ENCODE data around the gene KCNMB1.

Gene KCNMB1

GRCh38 chr5:170357955-170358444 lies 31.2 kb downstream of the KCNMB1 start:
- DNase-seq: no peak
- no peaks in the 10 kb centered on the region for H4K20me1 ChIP-seq (ENCODE audit: insufficient read depth, low read length)
- no peak overlapping the region for H3K4me3 ChIP-seq (ENCODE audit: low read length)
- no peak overlapping the region for H2AFZ ChIP-seq (ENCODE audit: low read length)
- H3K9me2 ChIP-seq (replicated peaks; ENCODE audit: insufficient read depth, low read length): no peaks in the 10 kb centered on the region
- no peaks in the 10 kb centered on the region for H3K9me3 ChIP-seq (replicated peaks; ENCODE audit: insufficient read depth, low read length)
- no peaks in the 10 kb centered on the region for H3K27me3 ChIP-seq (replicated peaks; ENCODE audit: insufficient read depth, low read length)
- no peak overlapping the region for H3K4me2 ChIP-seq (ENCODE audit: low read depth, low read length)
- H3K27ac ChIP-seq (ENCODE audit: low read length): no peak overlapping the region
- H3K4me1 ChIP-seq (ENCODE audit: low read length): no peaks in the 10 kb centered on the region
- no peaks in the 10 kb centered on the region for H3F3A ChIP-seq (ENCODE audit: insufficient read depth, low read length)
- TF ChIP-seq EZH2phosphoT487 (IDR thresholded peaks at IDR 0.05; ENCODE audit: low read length): no peak
- no peak for TF ChIP-seq EZH2 (optimal IDR thresholded peaks at IDR 0.05; ENCODE audit: low read depth, low read length)
- TF ChIP-seq CTCF (IDR thresholded peaks at IDR 0.05; ENCODE audit: low read length): no peak
- no peaks in the 10 kb centered on the region for H3K79me2 ChIP-seq (ENCODE audit: low read length)
- H3K9ac ChIP-seq (ENCODE audit: low read length): no peak overlapping the region
- no peaks in the 10 kb centered on the region for H3K36me3 ChIP-seq (replicated peaks; ENCODE audit: insufficient read depth, low read length)

DNA sequence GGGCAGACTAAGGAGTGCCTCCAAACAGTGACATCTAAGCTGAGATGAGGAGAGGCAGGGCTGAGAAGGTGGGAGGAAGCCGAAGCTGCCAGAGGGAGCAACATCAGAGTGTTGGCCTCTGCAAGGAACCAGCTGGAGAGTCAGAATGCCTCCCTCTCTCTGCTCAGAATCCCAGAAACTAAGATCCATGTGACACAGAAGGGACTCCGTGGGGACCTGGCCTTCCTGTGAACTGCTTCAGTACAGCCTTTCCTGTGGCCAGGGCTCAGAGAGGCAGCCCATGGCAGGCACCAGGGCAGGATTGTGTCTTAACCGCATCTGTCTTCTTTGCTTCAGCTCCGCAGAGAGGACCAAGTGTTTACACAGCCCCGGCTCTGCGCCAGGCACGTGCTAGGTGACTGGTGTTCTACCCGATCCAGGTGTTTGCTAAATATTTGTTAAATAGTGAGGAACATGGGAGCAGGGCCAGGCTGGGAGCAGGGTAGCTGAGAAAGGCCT lies 33.5 kb downstream of the KCNMB1 start:
- Histone ChIP-seq H3K4me3 (ENCODE audit: low read length) (no peak overlapping the region), H3K27me3 (replicated peaks; ENCODE audit: insufficient read depth, low read length) (no peaks in the 10 kb centered on the region), H3F3A (ENCODE audit: insufficient read depth, low read length) (no peaks in the 10 kb centered on the region), H3K4me2 (ENCODE audit: low read depth, low read length) (no peak overlapping the region), H3K9ac (ENCODE audit: low read length) (no peak overlapping the region), H3K79me2 (ENCODE audit: low read length) (no peaks in the 10 kb centered on the region), H3K9me2 (replicated peaks; ENCODE audit: insufficient read depth, low read length) (no peaks in the 10 kb centered on the region), H3K27ac (ENCODE audit: low read length) (no peak overlapping the region), H2AFZ (ENCODE audit: low read length) (no peak overlapping the region), H3K4me1 (ENCODE audit: low read length) (no peaks in the 10 kb centered on the region), H3K9me3 (replicated peaks; ENCODE audit: insufficient read depth, low read length) (no peaks in the 10 kb centered on the region), H3K36me3 (replicated peaks; ENCODE audit: insufficient read depth, low read length) (no peaks in the 10 kb centered on the region), H4K20me1 (ENCODE audit: insufficient read depth, low read length) (no peaks in the 10 kb centered on the region)
- TF ChIP-seq EZH2phosphoT487 (IDR thresholded peaks at IDR 0.05; ENCODE audit: low read length): no peak
- TF ChIP-seq EZH2 (optimal IDR thresholded peaks at IDR 0.05; ENCODE audit: low read depth, low read length): no peak
- no peak for TF ChIP-seq CTCF (IDR thresholded peaks at IDR 0.05; ENCODE audit: low read length)
- no peak for DNase-seq

DNA sequence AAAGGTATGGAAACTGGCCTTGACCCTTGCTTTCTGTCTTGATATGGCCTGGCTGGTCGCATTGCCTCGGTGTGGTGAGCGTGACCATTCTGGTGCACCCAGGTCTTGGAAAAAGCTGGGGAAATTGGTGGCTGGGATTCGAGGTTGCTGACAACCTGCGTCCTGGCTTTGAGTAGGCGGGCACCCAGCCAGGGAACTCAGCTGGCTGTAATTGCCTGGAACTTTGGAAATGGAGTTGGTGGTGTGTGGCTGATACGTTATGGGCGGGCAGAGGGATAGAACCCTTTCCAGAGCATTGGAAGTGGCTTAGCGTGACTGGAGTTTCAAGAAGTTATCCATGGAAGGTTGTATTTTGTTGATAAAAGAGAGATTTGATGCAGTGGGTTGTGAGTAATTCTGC lies 35.2 kb downstream of the KCNMB1 start:
- no peaks in the 10 kb centered on the region for H3F3A ChIP-seq (ENCODE audit: insufficient read depth, low read length)
- H3K79me2 ChIP-seq (ENCODE audit: low read length): no peaks in the 10 kb centered on the region
- H3K36me3 ChIP-seq (replicated peaks; ENCODE audit: insufficient read depth, low read length): no peaks in the 10 kb centered on the region
- H3K4me3 ChIP-seq (ENCODE audit: low read length): no peak overlapping the region
- H2AFZ ChIP-seq (ENCODE audit: low read length): no peak overlapping the region
- H3K27me3 ChIP-seq (replicated peaks; ENCODE audit: insufficient read depth, low read length): no peaks in the 10 kb centered on the region
- no peak overlapping the region for H3K9ac ChIP-seq (ENCODE audit: low read length)
- H4K20me1 ChIP-seq (ENCODE audit: insufficient read depth, low read length): no peaks in the 10 kb centered on the region
- DNase-seq: no peak
- no peaks in the 10 kb centered on the region for H3K9me3 ChIP-seq (replicated peaks; ENCODE audit: insufficient read depth, low read length)
- TF ChIP-seq EZH2phosphoT487 (IDR thresholded peaks at IDR 0.05; ENCODE audit: low read length) (no peak), EZH2 (optimal IDR thresholded peaks at IDR 0.05; ENCODE audit: low read depth, low read length) (no peak), CTCF (IDR thresholded peaks at IDR 0.05; ENCODE audit: low read length) (no peak)
- no peaks in the 10 kb centered on the region for H3K9me2 ChIP-seq (replicated peaks; ENCODE audit: insufficient read depth, low read length)
- no peak overlapping the region for H3K27ac ChIP-seq (ENCODE audit: low read length)
- H3K4me2 ChIP-seq (ENCODE audit: low read depth, low read length): no peak overlapping the region
- H3K4me1 ChIP-seq (ENCODE audit: low read length): no peaks in the 10 kb centered on the region

Measured in MM.1S (cell line).